Mononuclear cell (primary cell): ENCODE data around the gene LDLRAD2. TPM values are rescaled to one million over a fixed set of nuclear protein-coding genes. Genes with fewer than 3 reads are reported as not detected.
"Not testable (repeated sequence)": the region's sequence is repeated elsewhere in the genome, so short reads cannot be mapped to it uniquely, and the experiment has no call there.

Experiments
- H3K27me3 ChIP-seq: 2 replicates; pipeline ENCODE4 v1.6.0; 2011; ENCODE audit warnings: low read length, control low read depth; ENCODE audit not compliant: insufficient read depth
- H3K4me1 ChIP-seq: 2 replicates; pipeline ENCODE4 v1.5.1; 2011; ENCODE audit warnings: mild to moderate bottlenecking, low read length, control low read depth; ENCODE audit not compliant: insufficient read depth
- H3K4me3 ChIP-seq: 2 replicates; pipeline ENCODE4 v1.5.1; 2011; ENCODE audit warnings: mild to moderate bottlenecking, low read length, moderate library complexity
- H3K9me3 ChIP-seq: 2 replicates; pipeline ENCODE4 v1.5.1; 2011; ENCODE audit warnings: low read depth, mild to moderate bottlenecking, control low read depth, low read length
- total RNA-seq: library from RNA; depleted of rRNA; stranded (reverse); fragments of >200 nt; gene quantifications from one replicate; pipeline ENCODE4 v1.2.3, GENCODE V29; 2012

Gene LDLRAD2
- total RNA-seq, 1 donor: not detected

- Histone ChIP-seq H3K9me3 (no peaks in the 10 kb centered on the region), H3K27me3 (no peaks in the 10 kb centered on the region), H3K4me3 (no peak overlapping the region), H3K4me1 (peaks cover 59% of the 10 kb centered on the region)
These were observed 32.2 kb upstream of the LDLRAD2 start for GRCh38 chr1:21779613-21780521.

- no peaks in the 10 kb centered on the region for H3K27me3 ChIP-seq
- H3K4me1 ChIP-seq: peaks cover 46% of the 10 kb centered on the region
- H3K4me3 ChIP-seq: peak overlapping the region; percentile 97
- H3K9me3 ChIP-seq: no peaks in the 10 kb centered on the region
These were observed 30.2 kb upstream of the LDLRAD2 start for GRCh38 chr1:21781815-21782348.

DNA sequence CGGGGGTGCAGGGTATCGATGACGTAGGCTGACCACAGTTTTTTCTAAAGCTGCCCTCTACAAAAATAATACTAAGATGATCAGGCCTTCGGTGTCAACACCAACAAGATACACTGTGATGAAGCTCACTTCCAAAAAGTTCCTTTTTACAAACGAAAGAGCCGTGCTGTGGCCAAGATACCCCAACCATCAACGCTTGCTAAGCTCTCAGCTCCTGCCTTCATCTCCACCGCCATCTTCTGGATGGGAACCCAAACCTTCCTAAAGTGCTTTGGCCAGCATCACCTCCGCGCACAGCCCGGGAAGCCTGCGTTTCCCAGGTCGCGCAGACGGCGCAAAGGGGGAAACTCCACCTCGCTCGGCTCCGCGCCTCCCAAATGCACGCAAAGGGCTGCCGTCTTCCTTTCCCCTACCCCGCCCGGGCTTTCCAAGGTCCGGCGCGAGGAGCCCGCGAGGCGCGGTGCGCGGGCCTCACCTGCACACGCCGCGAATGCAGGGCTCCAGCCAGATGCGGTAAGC lies 29.7 kb upstream of the LDLRAD2 start:
- Histone ChIP-seq H3K4me1 (peaks cover 42% of the 10 kb centered on the region), H3K4me3 (peak overlapping the region; percentile 97), H3K27me3 (no peaks in the 10 kb centered on the region), H3K9me3 (no peaks in the 10 kb centered on the region)

- Histone ChIP-seq H3K9me3 (no peaks in the 10 kb centered on the region), H3K4me1 (peaks cover 43% of the 10 kb centered on the region), H3K4me3 (peak within 1 kb of the TSS; percentile 97)
These were observed 29.0 kb upstream of the LDLRAD2 start, which contains the start of gene USP48 for GRCh38 chr1:21782868-21783678. Gene USP48, minus strand, starts transcription at chr1:21783149. Its CDS starts 192 bp downstream, at chr1:21782957.

DNA sequence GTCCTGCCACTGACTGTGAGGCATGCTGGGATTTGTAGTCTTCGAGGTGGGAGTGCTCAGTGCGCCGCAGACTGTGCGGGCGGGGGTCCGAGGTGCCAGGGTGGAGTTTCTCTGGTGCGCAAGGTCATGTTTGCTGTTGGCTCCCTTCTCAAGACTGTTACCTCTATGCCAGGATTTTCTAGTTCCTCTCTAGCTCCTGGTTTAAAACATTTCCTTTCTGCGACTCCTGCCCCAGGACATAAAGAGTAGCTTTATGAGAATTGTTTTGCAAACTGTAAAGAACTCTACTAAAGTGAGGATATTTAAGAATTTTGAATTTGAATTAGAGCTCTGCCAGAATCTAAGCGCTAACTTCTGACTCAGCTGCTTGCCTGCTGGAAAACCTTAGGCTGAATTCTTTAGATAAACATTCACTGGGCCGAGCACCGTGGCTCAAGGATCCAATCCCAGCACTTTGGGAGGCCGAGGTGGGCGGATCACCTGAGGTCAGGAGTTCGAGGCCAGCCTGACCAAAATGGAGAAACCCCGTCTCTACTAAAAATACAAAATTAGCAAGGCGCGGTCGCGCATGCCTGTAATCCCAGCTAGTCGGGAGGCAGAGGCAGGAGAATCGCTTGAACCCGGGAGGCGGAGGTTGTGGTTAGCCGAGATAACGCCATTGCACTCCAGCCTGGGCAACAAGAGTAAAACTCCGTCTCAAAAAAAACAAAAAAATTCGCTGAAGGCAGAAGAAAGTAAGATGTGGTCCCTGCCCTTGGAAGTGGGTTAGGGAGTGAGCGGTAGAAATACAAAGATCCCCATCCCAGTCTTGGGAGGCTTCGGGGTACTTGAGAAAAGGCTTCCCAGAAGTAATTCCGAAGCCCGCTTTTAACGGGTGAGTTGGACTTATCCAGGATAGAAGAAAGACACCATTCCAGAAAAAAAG lies 28.1 kb upstream of the LDLRAD2 start:
- H3K4me3 ChIP-seq: peak overlapping the region; percentile 97
- peaks cover 39% of the 10 kb centered on the region for H3K4me1 ChIP-seq
- no peaks in the 10 kb centered on the region for H3K27me3 ChIP-seq
- H3K9me3 ChIP-seq: no peaks in the 10 kb centered on the region

More at GRCh38 chr1:21782868-21783678, 29.0 kb upstream of the LDLRAD2 start, which contains the start of gene USP48:
- H3K27me3 ChIP-seq: no peaks in the 10 kb centered on the region

DNA sequence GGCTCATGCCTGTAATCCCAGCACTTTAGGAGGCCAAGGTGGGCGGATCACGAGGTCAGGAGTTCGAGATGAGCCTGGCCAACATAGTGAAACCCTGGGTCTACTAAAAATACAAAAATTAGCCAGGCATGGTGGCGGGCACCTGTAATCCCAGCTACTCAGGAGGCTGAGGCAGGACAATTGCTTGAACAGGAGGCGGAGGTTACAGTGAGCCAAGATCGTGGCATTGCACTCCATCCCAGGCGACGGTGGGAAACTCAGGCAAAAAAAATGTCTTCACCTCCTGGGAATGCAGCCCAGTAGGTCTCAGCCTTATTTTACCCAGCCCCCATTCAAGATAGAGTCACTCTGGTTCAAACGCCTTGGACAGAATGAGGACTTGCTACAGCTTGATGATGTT lies 26.3 kb upstream of the LDLRAD2 start:
- H3K4me1 ChIP-seq: peaks cover 26% of the 10 kb centered on the region
- H3K27me3 ChIP-seq, H3K4me3 ChIP-seq, H3K9me3 ChIP-seq: not testable (repeated sequence)

DNA sequence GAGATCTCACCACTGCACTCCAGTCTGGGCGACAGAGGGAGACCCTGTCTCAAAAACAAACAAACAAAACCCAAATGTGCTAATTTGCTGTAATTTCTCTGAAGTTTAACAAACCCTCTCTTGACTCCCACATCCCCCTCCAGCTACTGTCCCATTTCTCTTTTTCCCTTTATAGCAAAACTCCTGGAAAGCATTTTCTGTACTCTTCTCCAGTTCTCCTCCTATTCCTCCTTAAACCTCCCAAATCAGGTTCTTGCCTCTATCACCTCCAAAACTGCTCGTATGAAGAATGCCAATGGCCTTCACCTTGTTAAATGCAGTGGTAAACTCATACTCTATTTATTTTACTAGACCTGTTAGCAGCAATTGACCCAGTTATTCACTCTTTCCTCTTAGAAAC lies 25.4 kb upstream of the LDLRAD2 start:
- Histone ChIP-seq H3K4me3 (no peak overlapping the region), H3K9me3 (no peaks in the 10 kb centered on the region), H3K27me3 (no peaks in the 10 kb centered on the region), H3K4me1 (peaks cover 20% of the 10 kb centered on the region)

DNA sequence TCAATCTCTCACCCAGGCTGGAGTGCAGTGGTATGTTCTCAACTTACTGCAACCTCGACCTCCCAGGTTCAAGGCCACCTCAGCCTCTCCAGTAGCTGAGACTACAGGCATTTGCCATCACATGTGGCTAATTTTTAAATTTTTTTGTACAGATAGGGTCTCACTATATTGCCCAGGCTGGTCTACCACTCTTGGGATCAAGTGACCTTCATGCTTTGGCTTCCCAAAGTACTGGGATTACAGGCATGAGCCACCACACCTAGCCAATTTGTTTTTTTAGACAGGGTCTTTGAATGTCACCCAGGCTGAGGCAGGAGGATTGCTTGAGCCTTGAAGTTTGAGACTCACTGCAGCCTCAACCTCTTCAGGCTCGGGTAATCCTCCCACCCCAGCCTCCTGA lies 19.0 kb upstream of the LDLRAD2 start:
- Histone ChIP-seq H3K9me3 (no peaks in the 10 kb centered on the region), H3K4me3 (no peak overlapping the region), H3K27me3 (no peaks in the 10 kb centered on the region), H3K4me1 (peaks cover 11% of the 10 kb centered on the region)

GRCh38 chr1:21794656-21795055 lies 17.4 kb upstream of the LDLRAD2 start:
- no peak overlapping the region for H3K4me3 ChIP-seq
- H3K4me1 ChIP-seq: peaks cover 8% of the 10 kb centered on the region
- no peaks in the 10 kb centered on the region for H3K27me3 ChIP-seq
- H3K9me3 ChIP-seq: no peaks in the 10 kb centered on the region

DNA sequence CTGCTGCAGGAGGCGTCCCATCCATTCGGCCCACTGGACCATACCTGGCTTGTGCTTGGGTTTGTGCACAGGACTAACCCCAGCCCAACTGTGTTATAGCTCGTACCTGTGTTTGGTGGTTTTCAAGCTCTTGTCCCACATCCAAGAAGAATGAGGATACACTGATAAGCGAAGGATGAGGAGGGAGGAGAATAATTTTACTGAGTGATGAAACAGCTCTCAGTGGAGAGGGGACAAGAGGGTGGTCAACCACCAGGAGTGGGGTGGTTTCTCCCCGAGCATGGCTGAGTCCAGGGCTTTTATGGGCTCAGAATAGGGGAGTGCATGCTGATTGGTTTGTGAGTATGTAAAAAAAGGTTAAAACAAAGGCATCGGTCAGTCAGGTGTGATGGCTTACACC lies 17.0 kb upstream of the LDLRAD2 start:
- peaks cover 8% of the 10 kb centered on the region for H3K4me1 ChIP-seq
- H3K9me3 ChIP-seq: no peaks in the 10 kb centered on the region
- H3K4me3 ChIP-seq: no peak overlapping the region
- no peaks in the 10 kb centered on the region for H3K27me3 ChIP-seq

GRCh38 chr1:21799730-21800129 lies 12.3 kb upstream of the LDLRAD2 start:
- Histone ChIP-seq H3K4me3 (no peak overlapping the region), H3K27me3 (no peaks in the 10 kb centered on the region), H3K9me3 (no peaks in the 10 kb centered on the region), H3K4me1 (no peaks in the 10 kb centered on the region)

DNA sequence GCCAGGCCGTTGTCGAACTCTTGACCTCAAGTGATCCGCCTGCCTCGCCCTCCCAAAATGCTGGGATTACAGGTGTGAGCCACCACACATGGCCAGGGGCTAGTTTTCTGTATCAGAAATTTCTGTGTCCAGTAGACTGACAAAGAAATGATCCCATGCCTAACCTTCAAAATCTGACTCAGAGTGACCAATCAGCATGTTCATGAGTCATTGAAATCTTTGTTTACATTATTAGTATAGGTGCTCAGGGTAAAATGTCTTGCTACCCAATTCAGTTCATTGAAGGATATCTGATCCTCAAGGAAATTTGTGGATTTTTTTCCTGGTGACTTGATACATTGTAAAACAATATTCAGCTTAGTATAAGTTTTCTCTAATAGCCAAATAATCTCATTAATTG lies 11.0 kb upstream of the LDLRAD2 start:
- no peaks in the 10 kb centered on the region for H3K27me3 ChIP-seq
- H3K9me3 ChIP-seq: no peaks in the 10 kb centered on the region
- H3K4me3 ChIP-seq: no peak overlapping the region
- no peaks in the 10 kb centered on the region for H3K4me1 ChIP-seq

DNA sequence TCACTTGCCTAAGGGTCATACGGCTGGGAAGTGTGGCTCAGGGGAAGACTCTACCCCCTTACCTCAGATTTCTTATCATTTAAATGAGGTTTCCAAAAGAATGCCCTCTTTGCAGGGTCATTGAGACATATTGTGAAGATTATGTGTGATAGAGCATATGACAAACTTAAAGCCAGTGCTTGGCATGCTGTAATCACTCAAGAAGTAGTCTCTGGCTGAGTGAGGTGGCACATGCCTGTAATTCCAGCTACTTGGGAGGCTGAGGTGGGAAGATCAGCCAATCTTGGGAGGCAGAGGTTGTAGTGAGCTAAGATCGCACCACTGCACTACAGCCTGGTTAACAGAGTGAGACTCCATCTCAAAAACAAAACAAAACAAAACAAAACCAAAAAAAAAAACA lies 7.5 kb upstream of the LDLRAD2 start:
- Histone ChIP-seq H3K27me3 (no peaks in the 10 kb centered on the region), H3K4me3 (no peak overlapping the region), H3K9me3 (no peaks in the 10 kb centered on the region), H3K4me1 (no peaks in the 10 kb centered on the region)

GRCh38 chr1:21813542-21813941 lies 1.5 kb downstream of the LDLRAD2 start:
- H3K27me3 ChIP-seq: no peaks in the 10 kb centered on the region
- no peak overlapping the region for H3K4me3 ChIP-seq
- H3K9me3 ChIP-seq: no peaks in the 10 kb centered on the region
- H3K4me1 ChIP-seq: peaks cover 27% of the 10 kb centered on the region
